Muscle of back (tissue), 10 donors: ENCODE data around the gene CD79A. TPM values are rescaled to one million over a fixed set of nuclear protein-coding genes. Genes with fewer than 3 reads are reported as not detected.

Experiments used
- polyA plus RNA-seq, 10 donors: library from polyadenylated mRNA; unstranded; fragments of 120-200 nt; gene quantifications; one replicate each; pipeline ENCODE4 v1.2.1, GENCODE V29; 2013; ENCODE audit not compliant: insufficient read length in 10 of 10

The CD79A gene
- polyA plus RNA-seq, 10 donors = 0.39 to 2.2 (median 1.2) TPM

Other genes with a start within 250 kb of the CD79A start
- not detected for gene CEACAM7, start 189.0 kb upstream of the CD79A start, polyA plus RNA-seq
- under 1 TPM in 5 of 10 donors, not detected in 5; 0.05 to 0.78 (median 0.14) TPM for gene CEACAM5, start 168.7 kb upstream of the CD79A start, polyA plus RNA-seq
- under 1 TPM in 9 of 10 donors, not detected in 1; 0.08 to 0.40 (median 0.26) TPM for gene CEACAM6, start 121.7 kb upstream of the CD79A start, polyA plus RNA-seq
- gene CEACAM3, start 80.7 kb upstream of the CD79A start, polyA plus RNA-seq = under 1 TPM in 2 of 10 donors, not detected in 8; 0.13 to 0.18 TPM
- gene LYPD4, start 32.6 kb upstream of the CD79A start, polyA plus RNA-seq = under 1 TPM in 1 of 10 donors, not detected in 9; 0.15 TPM
- gene DMRTC2, start 32.2 kb upstream of the CD79A start, polyA plus RNA-seq = under 1 TPM in 2 of 10 donors, not detected in 8; 0.16 to 0.43 TPM
- 1,000 to 10,000 TPM; 1,506 to 2,735 (median 2,171) TPM for gene RPS19, start 17.0 kb upstream of the CD79A start, polyA plus RNA-seq
- gene ARHGEF1, start 5.9 kb downstream of the CD79A start, polyA plus RNA-seq = 10 to 100 TPM; 26.4 to 58.8 (median 43.1) TPM
- under 1 TPM in 9 of 10 donors, not detected in 1; 0.07 to 0.29 (median 0.20) TPM for gene ERFL, start 51.2 kb downstream of the CD79A start, polyA plus RNA-seq
- 100 to 1,000 TPM in 2 of 10 donors, 10 to 100 TPM in 8; 44.2 to 104 (median 59.9) TPM for gene RABAC1, start 82.0 kb downstream of the CD79A start, polyA plus RNA-seq
- gene ATP1A3, start 117.0 kb downstream of the CD79A start, polyA plus RNA-seq = 1 to 10 TPM in 3 of 10 donors, under 1 TPM in 7; 0.20 to 1.1 (median 0.61) TPM
- 1 to 10 TPM; 1.8 to 4.3 (median 3.1) TPM for gene GRIK5, start 192.9 kb downstream of the CD79A start, polyA plus RNA-seq
- 10 to 100 TPM in 4 of 10 donors, 1 to 10 TPM in 6; 7.5 to 14.1 (median 9.5) TPM for gene ZNF574, start 198.9 kb downstream of the CD79A start, polyA plus RNA-seq